ENCODE results near the gene MCRIP1.

- TF ChIP-seq TARDBP (IDR thresholded peaks at IDR 0.05) = no peak
- no peak for TF ChIP-seq HDGF (IDR thresholded peaks at IDR 0.05; ENCODE audit: borderline replicate concordance)
- no peak for TF ChIP-seq PKNOX1 (IDR thresholded peaks at IDR 0.05)
- TF ChIP-seq ELF4 (IDR thresholded peaks at IDR 0.05) = no peak
- no peak for TF ChIP-seq FOXK2 (IDR thresholded peaks at IDR 0.05)
- TF ChIP-seq SUZ12 (IDR thresholded peaks at IDR 0.05) = no peak
- no peak for TF ChIP-seq FOXM1 (IDR thresholded peaks at IDR 0.05; ENCODE audit: borderline replicate concordance)
- TF ChIP-seq SP1 (IDR thresholded peaks at IDR 0.05) = no peak
- TF ChIP-seq BHLHE40 (IDR thresholded peaks at IDR 0.05; ENCODE audit: borderline replicate concordance) = no peak
Measured at GRCh38 chr17:81801327-81801726, 31.8 kb downstream of the MCRIP1 start.
